Ovary (tissue), 10 donors: Measurements from ENCODE around the gene SCRG1. TPM values are rescaled to one million over a fixed set of nuclear protein-coding genes. Genes with fewer than 3 reads are reported as not detected.

ENCODE experiments used
- DNase-seq, 5 donors: peaks; one replicate each; pipeline ENCODE4 v3.0.0-alpha.2; 2019 to 2020
- H3K27ac ChIP-seq, 2 donors: fragments of 200-600 bp; one replicate each; pipeline versions ENCODE4 v1.5.1 to v1.8.0; 2019 to 2022
- H3K27me3 ChIP-seq: fragments of 200-600 bp; one replicate; pipeline ENCODE4 v1.8.0; 2022
- H3K36me3 ChIP-seq: fragments of 200-600 bp; sonication (generic); one replicate; pipeline ENCODE4 v1.5.1; 2019
- H3K4me1 ChIP-seq: one replicate; pipeline ENCODE4 v1.8.1; 2013; ENCODE audit warnings: mild to moderate bottlenecking, moderate library complexity; ENCODE audit not compliant: insufficient read depth
- H3K4me3 ChIP-seq: fragments of 200-600 bp; sonication (generic); one replicate; pipeline ENCODE4 v1.5.1; 2017
- H3K9me3 ChIP-seq, 2 donors: fragments of 200-600 bp in 1 of 2; sonication (generic) in 1 of 2; one replicate each; pipeline versions ENCODE4 v1.5.1 to v1.8.1; 2013 to 2019; ENCODE audit warnings: mild to moderate bottlenecking in 1 of 2, moderate library complexity in 1 of 2
- EP300 ChIP-seq: sonication (generic); formaldehyde crosslinking; IDR thresholded peaks from one replicate; pipeline ENCODE4 v1.6.1; 2017; ENCODE audit warnings: antibody characterized with exemption
- POLR2A ChIP-seq: fragments of 450-650 bp; IDR thresholded peaks from one replicate; pipeline ENCODE4 v1.6.1; 2017; ENCODE audit warnings: antibody characterized with exemption, mild to moderate bottlenecking, moderate library complexity
- WGBS, 3 donors: extraction: QIAGEN DNeasy Blood & Tissue Kit in 1 of 3; methylation state at CpG; one replicate each; pipeline versions ENCODE4 v1.1.5 to v1.1.7; 2013 to 2017; 5-methylcytosine and 5-hydroxymethylcytosine counted together
- intact Hi-C, 4 donors: fragments of 100-400 bp; cut with DNase I; formaldehyde crosslinking; loops; one replicate each; pipeline versions ENCODE4 v1.11.0 to v1.15.1; 2022 to 2023
- long read RNA-seq, 3 donors: library from polyadenylated mRNA in 2 of 3; unstranded in 2 of 3; transcript quantifications; one replicate each; pipeline ENCODE4 v2.0.0 and lab custom pipeline, GENCODE V29; 2021 to 2026
- polyA plus RNA-seq, 2 donors: library from polyadenylated mRNA; stranded (reverse); fragments of 200-250 nt in 1 of 2; fragments of 350-450 nt in 1 of 2; fragmentation: Illumina TruSeq in 1 of 2; extraction: RNeasy Lipid Tissue Mini Kit (QIAGEN cat#74804) in 1 of 2; gene quantifications; one replicate each; pipeline ENCODE4 v1.2.3, GENCODE V29; 2013 to 2014
- total RNA-seq, 7 donors: library from RNA; depleted of rRNA in 2 of 7; stranded (reverse); fragments of >200 nt in 2 of 7; fragmentation: NEBNext Ultra II Directional in 3 of 7; extraction: Animal tissue kit (Norgen Biotek cat#: 25700) in 3 of 7; gene quantifications; one replicate each; pipeline versions ENCODE4 v1.1.0 to v1.2.4, GENCODE V29; 2016 to 2023
- TF ChIP-seq, protein P1 (sequence below), 3 donors: fragments of 450-650 bp in 2 of 3; fragments of 200-600 bp in 1 of 3; IDR thresholded peaks; one replicate each; pipeline versions ENCODE4 v1.5.1 to v1.8.0; 2016 to 2022; ENCODE audit warnings: antibody characterized with exemption in 3 of 3, mild to moderate bottlenecking in 1 of 3
- donor health status: DM: no; HTN: no; CAD: no; lungs with moderate emphysema.
- donor health status: DM: no; HTN: no; CAD: no.
- donor health status: Bipolar disorder and iron deficiency.
- donor health status: DM: yes; HTN: yes; CAD: no.
- donor health status: DM: no; HTN: no; CAD: no.
- donor health status: DM: yes; HTN: yes; CAD: no.

SCRG1 gene
- total RNA-seq (1 to 10 TPM in 1 of 7 donors, under 1 TPM in 5, not detected in 1; 0.13 to 3.0 (median 0.34) TPM), polyA plus RNA-seq (1 to 10 TPM in 1 of 2 donors, under 1 TPM in 1; 0.08 to 2.5 TPM)
- long read RNA-seq, donor 1, full-length matches to known transcripts = 1 of 8 reads
- long read RNA-seq, donor 1, partial matches to known transcripts = 0 of 8 reads
- long read RNA-seq, donor 1, other reads (novel, unspliced or antisense) = 7 of 8 reads
- long read RNA-seq, donor 2, full-length matches to known transcripts = 2 of 2 reads
- long read RNA-seq, donor 2, partial matches to known transcripts = 0 of 2 reads
- long read RNA-seq, donor 2, other reads (novel, unspliced or antisense) = 0 of 2 reads
- long read RNA-seq, donor 3, full-length matches to known transcripts = 4 of 6 reads
- long read RNA-seq, donor 3, partial matches to known transcripts = 0 of 6 reads
- long read RNA-seq, donor 3, other reads (novel, unspliced or antisense) = 2 of 6 reads

DNA sequence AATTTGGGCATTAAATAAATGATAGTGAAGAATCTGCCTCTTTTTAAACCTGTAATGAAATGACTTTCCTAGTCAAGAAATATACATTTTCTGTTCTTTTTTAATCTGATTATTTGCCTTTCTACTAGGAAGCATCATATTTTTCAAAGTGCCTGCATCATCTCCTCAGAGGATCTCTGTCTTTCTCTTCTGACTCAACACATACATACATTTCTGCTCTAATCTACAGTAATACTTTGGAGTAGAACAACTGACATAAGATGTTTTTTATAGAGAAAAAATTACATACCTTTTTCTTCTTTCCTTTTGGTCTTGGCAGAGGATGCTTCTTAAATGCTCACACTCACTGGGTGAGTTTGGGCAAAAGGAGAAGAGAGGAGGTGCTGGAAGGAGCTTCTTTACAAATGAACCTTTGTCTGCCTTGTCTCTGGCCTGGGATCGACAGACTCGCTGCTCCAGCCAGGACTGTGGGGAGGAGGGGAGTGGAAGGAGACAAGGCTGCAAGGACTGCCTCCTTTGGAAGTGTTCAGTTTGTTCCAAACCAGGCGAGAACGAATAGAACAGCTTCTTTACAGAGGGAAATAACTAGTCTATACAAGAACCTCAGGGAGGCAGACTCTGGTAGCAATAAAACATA is at the start of gene SCRG1:
Gene SCRG1, minus strand, starts transcription at position 338 of the 637 bp plus-strand sequence. CDS start 7,702 bp downstream, outside the sequence.
- Histone ChIP-seq H3K4me3 (no peak within 1 kb of the TSS), H3K4me1 (no peaks in the 10 kb centered on the region), H3K27ac (no peak within 1 kb of the TSS), H3K27me3 (no peaks in the 10 kb centered on the region), H3K36me3 (no peaks in the 10 kb centered on the region), H3K9me3 (no peaks in the 10 kb centered on the region)
- intact Hi-C loops = no loop called here
- no peak for DNase-seq
- TF ChIP-seq, protein P1, sequence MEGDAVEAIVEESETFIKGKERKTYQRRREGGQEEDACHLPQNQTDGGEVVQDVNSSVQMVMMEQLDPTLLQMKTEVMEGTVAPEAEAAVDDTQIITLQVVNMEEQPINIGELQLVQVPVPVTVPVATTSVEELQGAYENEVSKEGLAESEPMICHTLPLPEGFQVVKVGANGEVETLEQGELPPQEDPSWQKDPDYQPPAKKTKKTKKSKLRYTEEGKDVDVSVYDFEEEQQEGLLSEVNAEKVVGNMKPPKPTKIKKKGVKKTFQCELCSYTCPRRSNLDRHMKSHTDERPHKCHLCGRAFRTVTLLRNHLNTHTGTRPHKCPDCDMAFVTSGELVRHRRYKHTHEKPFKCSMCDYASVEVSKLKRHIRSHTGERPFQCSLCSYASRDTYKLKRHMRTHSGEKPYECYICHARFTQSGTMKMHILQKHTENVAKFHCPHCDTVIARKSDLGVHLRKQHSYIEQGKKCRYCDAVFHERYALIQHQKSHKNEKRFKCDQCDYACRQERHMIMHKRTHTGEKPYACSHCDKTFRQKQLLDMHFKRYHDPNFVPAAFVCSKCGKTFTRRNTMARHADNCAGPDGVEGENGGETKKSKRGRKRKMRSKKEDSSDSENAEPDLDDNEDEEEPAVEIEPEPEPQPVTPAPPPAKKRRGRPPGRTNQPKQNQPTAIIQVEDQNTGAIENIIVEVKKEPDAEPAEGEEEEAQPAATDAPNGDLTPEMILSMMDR (IDR thresholded peaks at IDR 0.05) = no peak
- TF ChIP-seq POLR2A (no peak), EP300 (no peak)
- WGBS, 3 donors = 17 to 33% (median 26%) methylated on average over 4 of the region's 4 CpGs

GRCh38 chr4:173448103-173448502 is 49.2 kb upstream of the SCRG1 start:
- 17 to 25% (median 22%) methylated on average over 2 of the region's 2 CpGs for WGBS, 3 donors
- intact Hi-C loops = no loop called here
- peak; percentile 43 to 76 (median 49) for DNase-seq
- no peaks in the 10 kb centered on the region for H3K27me3 ChIP-seq
- no peaks in the 10 kb centered on the region for H3K36me3 ChIP-seq
- H3K4me3 ChIP-seq = no peak overlapping the region
- no peak for TF ChIP-seq EP300
- TF ChIP-seq, protein P1 (IDR thresholded peaks at IDR 0.05) = no peak
- no peak for TF ChIP-seq POLR2A
- H3K9me3 ChIP-seq = no peaks in the 10 kb centered on the region
- peaks cover 5% of the 10 kb centered on the region for H3K4me1 ChIP-seq
- H3K27ac ChIP-seq = no peak overlapping the region

DNA sequence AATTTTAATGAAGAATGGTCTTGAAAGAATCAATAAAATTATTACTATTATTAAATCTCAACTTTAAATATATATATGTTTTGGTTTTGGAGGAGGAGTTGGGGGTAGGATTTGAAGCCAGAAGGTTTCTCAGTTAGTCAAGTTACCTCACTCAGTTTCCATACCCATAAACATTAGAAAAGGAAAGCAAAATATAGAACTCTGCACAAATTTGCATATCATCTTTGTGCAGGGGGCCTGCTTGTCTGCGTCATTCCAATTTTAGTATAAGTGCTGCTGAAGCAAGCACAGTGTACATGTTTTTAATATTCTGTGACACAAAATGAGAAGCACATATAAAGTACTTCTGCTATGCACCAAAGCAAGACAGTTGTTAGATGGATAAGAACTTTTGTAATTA is 47.5 kb upstream of the SCRG1 start:
- DNase-seq = no peak
- Histone ChIP-seq H3K27me3 (no peaks in the 10 kb centered on the region), H3K4me3 (no peak overlapping the region), H3K9me3 (no peaks in the 10 kb centered on the region), H3K4me1 (peaks cover 5% of the 10 kb centered on the region), H3K27ac (no peak overlapping the region), H3K36me3 (no peaks in the 10 kb centered on the region)
- WGBS, 3 donors = 95 to 100% (median 98%) methylated on average over 1 of the region's 1 CpG
- no peak for TF ChIP-seq EP300
- TF ChIP-seq, protein P1 (IDR thresholded peaks at IDR 0.05) = no peak
- intact Hi-C loops = no loop called here

DNA sequence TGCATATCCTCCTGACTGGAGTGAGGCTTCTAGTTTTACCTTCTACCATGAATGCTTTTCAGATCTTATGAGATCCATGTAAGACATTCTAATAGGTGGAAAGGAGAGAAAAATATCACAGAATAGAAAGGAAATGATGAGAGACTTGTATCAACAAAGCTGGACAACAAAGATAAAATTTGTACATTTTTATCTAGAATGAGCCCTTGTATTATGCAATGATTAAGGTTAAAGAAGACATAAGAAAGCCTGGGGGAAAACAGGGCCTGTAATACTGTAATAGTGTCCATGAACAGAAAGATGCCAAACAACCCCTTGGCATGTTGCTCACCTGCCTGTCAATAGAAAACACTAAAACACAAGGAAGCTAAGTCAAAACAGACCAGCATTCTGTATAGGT is 44.2 kb upstream of the SCRG1 start:
- H3K36me3 ChIP-seq = no peaks in the 10 kb centered on the region
- DNase-seq = no peak
- intact Hi-C loops = no loop called here

More for the DNA sequence above, 44.2 kb upstream of the SCRG1 start:
- Histone ChIP-seq H3K4me3 (no peak overlapping the region), H3K4me1 (peaks cover 4% of the 10 kb centered on the region), H3K9me3 (no peaks in the 10 kb centered on the region), H3K27ac (no peak overlapping the region), H3K27me3 (no peaks in the 10 kb centered on the region)
- TF ChIP-seq, protein P1 (IDR thresholded peaks at IDR 0.05) = no peak
- TF ChIP-seq POLR2A (no peak), EP300 (no peak)
